ENCODE measurements around the gene SLC25A48. TPM values are rescaled to one million over a fixed set of nuclear protein-coding genes. Genes with fewer than 3 reads are reported as not detected.
A peak's percentile ranks its signal among the peaks of the same experiment; 100 is the strongest.

Gene SLC25A48
- total and polyA plus RNA-seq, 2 of the 4 experiments (the other 2 are of a cell fraction) = not detected

- TF ChIP-seq, protein P1, sequence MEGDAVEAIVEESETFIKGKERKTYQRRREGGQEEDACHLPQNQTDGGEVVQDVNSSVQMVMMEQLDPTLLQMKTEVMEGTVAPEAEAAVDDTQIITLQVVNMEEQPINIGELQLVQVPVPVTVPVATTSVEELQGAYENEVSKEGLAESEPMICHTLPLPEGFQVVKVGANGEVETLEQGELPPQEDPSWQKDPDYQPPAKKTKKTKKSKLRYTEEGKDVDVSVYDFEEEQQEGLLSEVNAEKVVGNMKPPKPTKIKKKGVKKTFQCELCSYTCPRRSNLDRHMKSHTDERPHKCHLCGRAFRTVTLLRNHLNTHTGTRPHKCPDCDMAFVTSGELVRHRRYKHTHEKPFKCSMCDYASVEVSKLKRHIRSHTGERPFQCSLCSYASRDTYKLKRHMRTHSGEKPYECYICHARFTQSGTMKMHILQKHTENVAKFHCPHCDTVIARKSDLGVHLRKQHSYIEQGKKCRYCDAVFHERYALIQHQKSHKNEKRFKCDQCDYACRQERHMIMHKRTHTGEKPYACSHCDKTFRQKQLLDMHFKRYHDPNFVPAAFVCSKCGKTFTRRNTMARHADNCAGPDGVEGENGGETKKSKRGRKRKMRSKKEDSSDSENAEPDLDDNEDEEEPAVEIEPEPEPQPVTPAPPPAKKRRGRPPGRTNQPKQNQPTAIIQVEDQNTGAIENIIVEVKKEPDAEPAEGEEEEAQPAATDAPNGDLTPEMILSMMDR (conservative IDR thresholded peaks at IDR 0.05; ENCODE audit: low read depth, low read length) = no peak
- no peak for TF ChIP-seq POLR2A (IDR thresholded peaks at IDR 0.05; ENCODE audit: low read depth, low read length)
- no peak for TF ChIP-seq MXI1 (IDR thresholded peaks at IDR 0.05; ENCODE audit: borderline replicate concordance, low read depth, low read length)
- no peak for TF ChIP-seq RAD21 (IDR thresholded peaks at IDR 0.05; ENCODE audit: low read length)
These were observed 56.4 kb downstream of the SLC25A48 start (continued) for GRCh38 chr5:135890867-135891266.

DNA sequence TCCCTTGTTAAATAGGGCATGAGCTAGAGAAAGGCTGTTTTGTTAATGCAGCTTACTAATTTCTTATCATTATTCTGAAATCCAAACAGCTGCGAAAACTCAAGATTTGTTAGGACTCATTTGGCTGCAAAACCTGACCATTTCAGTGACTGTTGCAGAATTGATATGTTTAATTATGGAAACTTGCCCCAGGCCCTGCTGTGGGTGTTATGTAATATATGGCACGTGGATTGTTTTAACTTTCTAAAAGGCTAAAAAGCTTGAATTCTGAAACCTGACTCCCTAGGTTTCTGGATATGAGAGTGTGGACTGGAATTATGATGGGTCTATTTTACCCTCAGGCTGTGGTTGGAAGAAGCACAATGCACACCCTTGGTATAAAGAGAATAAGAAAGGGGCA, 56.8 kb downstream of the SLC25A48 start:
- Histone ChIP-seq H3K4ac (ENCODE audit: low read depth, low read length) (no peak overlapping the region), H4K20me1 (ENCODE audit: insufficient read depth, low read length) (no peaks in the 10 kb centered on the region), H3K9me1 (ENCODE audit: insufficient read depth, low read length) (no peaks in the 10 kb centered on the region), H3K18ac (ENCODE audit: low read depth, low read length) (no peak overlapping the region), H3K9me3 (ENCODE audit: control insufficient read depth, insufficient read depth, low read length) (no peaks in the 10 kb centered on the region), H2AK5ac (ENCODE audit: low read depth, low read length) (no peak overlapping the region), H3K79me1 (ENCODE audit: low read depth in 1 of 2, low read length in 2 of 2) (no peaks in the 10 kb centered on the region), H3K27me3 (ENCODE audit: control insufficient read depth, insufficient read depth, low read length) (peaks cover 17% of the 10 kb centered on the region), H3K56ac (ENCODE audit: extremely low read depth, insufficient read depth, low read length) (no peak overlapping the region), H3K14ac (replicated peaks; ENCODE audit: low read depth, low read length) (no peak overlapping the region), H3K9ac (ENCODE audit: low read depth, low read length) (no peak overlapping the region), H2BK120ac (ENCODE audit: low read depth, low read length) (no peak overlapping the region), H4K8ac (ENCODE audit: low read depth in 2 of 2, low read length in 2 of 2) (no peak overlapping the region), H3K36me3 (ENCODE audit: control insufficient read depth, insufficient read depth, low read length) (no peaks in the 10 kb centered on the region), H2AK9ac (replicated peaks; ENCODE audit: low read depth, low read length, poor library complexity) (no peak overlapping the region), H4K91ac (ENCODE audit: insufficient read depth, low read depth, low read length) (no peak overlapping the region), H2BK5ac (ENCODE audit: low read depth, low read length, poor library complexity, severe bottlenecking) (no peak overlapping the region), H4K5ac (ENCODE audit: low read depth, low read length) (no peak overlapping the region), H3K4me1 (ENCODE audit: control insufficient read depth, insufficient read depth, low read length) (peaks cover 9% of the 10 kb centered on the region; the same call in 1 of the 2 replicates), H3K4me3 (ENCODE audit: insufficient read depth, low read depth, low read length) (no peak overlapping the region), H2BK20ac (ENCODE audit: low read depth, low read length) (no peak overlapping the region), H2BK15ac (ENCODE audit: low read depth, low read length) (no peak overlapping the region), H2AFZ (replicated peaks; ENCODE audit: low read length, poor library complexity) (no peak overlapping the region), H3K4me2 (ENCODE audit: low read depth, low read length) (no peak overlapping the region), H3K27ac (ENCODE audit: insufficient read depth, low read length) (no peak overlapping the region), H3K23ac (ENCODE audit: low read depth, low read length) (no peak overlapping the region)
- 20% methylated on average over 1 of the region's 2 CpGs; no CpG with 5 or more reads in 1 of the 2 experiments for WGBS, 2 experiments (ENCODE audit: extremely low coverage in 2 of 2, insufficient read length in 1 of 2)
- DNase-seq = peak; percentile 33
- in situ Hi-C loops (cut with MboI; ENCODE audit: low sequenced_read_pairs) = no loop called here
- dilution Hi-C loops (cut with HindIII; ENCODE audit: low sequenced_read_pairs, unreplicated experiment) = no loop called here
- ChIA-PET CTCF (interaction anchor here (0.8 to 1.9 kb wide), 5 partner anchors 9 to 283 kb away, joined by 3 to 8 read pairs (median 3); no protein-coding TSS in a partner anchor), POLR2A (ENCODE audit: unreplicated experiment) (no interaction called here)
- BruUV-seq (replicated peaks) = no TSS peak
- TF ChIP-seq, protein P1 (conservative IDR thresholded peaks at IDR 0.05; ENCODE audit: low read depth, low read length) = no peak
- no peak for TF ChIP-seq CHD1 (IDR thresholded peaks at IDR 0.05; ENCODE audit: low read depth, low read length)
- TF ChIP-seq POLR2A (IDR thresholded peaks at IDR 0.05; ENCODE audit: low read depth, low read length) = no peak
- no peak for TF ChIP-seq RCOR1 (IDR thresholded peaks at IDR 0.05; ENCODE audit: insufficient replicate concordance, low read length)
- TF ChIP-seq BHLHE40 (IDR thresholded peaks at IDR 0.05; ENCODE audit: low read depth, low read length) = no peak
- no peak for TF ChIP-seq MAFK (IDR thresholded peaks at IDR 0.05; ENCODE audit: low read depth, low read length)
- no peak for TF ChIP-seq CEBPB (IDR thresholded peaks at IDR 0.05; ENCODE audit: low read depth, low read length)
- no peak for TF ChIP-seq FOS (IDR thresholded peaks at IDR 0.05; ENCODE audit: low read depth, low read length)
- TF ChIP-seq NFE2L2 (IDR thresholded peaks at IDR 0.05; ENCODE audit: low read depth, low read length) = no peak
- ATAC-seq (ENCODE audit: low read depth) = no peak
- intact Hi-C loops (cut with micrococcal nuclease) = loop anchor here (1.0 kb wide), 1 partner anchor 167 kb away; no protein-coding TSS in a partner anchor
